Ovary (tissue), 3 donors: ENCODE data around the gene FARP2.
"Not testable (repeated sequence)": the region's sequence is repeated elsewhere in the genome, so short reads cannot be mapped to it uniquely, and the experiment has no call there.

Experiments used
- CTCF ChIP-seq, 3 donors: fragments of 450-650 bp in 2 of 3; fragments of 200-600 bp in 1 of 3; IDR thresholded peaks; one replicate each; pipeline versions ENCODE4 v1.5.1 to v1.8.0; 2016 to 2022; ENCODE audit warnings: antibody characterized with exemption in 3 of 3, mild to moderate bottlenecking in 1 of 3
- EP300 ChIP-seq: sonication (generic); formaldehyde crosslinking; IDR thresholded peaks from one replicate; pipeline ENCODE4 v1.6.1; 2017; ENCODE audit warnings: antibody characterized with exemption
- donor health status: DM: no; HTN: no; CAD: no.

DNA sequence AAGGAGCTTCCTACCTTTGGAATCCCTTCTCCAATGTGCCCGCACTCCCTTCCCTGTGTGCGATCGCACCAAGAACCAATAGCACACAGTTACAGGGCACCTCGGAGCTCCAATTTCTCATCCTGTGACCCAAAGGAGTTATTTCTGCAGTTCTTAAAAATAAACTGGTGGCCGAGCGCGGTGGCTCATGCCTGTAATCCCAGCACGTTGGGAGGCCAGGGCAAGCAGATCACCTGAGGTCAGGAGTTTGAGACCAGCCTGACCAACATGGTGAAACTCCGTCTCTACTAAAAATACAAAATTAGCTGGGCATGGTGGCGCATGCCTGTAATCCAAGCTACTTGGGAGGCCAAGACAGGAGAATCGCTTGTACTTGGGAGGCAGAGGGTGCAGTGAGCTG, 150.2 kb downstream of the FARP2 start:
- not testable (repeated sequence) for TF ChIP-seq CTCF (IDR thresholded peaks at IDR 0.05); EP300
